GM23338 (cell line): Measurements from ENCODE around the gene SPDYE1. TPM values are rescaled to one million over a fixed set of nuclear protein-coding genes. Genes with fewer than 3 reads are reported as not detected.
A peak's percentile ranks its signal among the peaks of the same experiment; 100 is the strongest.
"Not testable (repeated sequence)": the region's sequence is repeated elsewhere in the genome, so short reads cannot be mapped to it uniquely, and the experiment has no call there.

ENCODE experiments used
- ATAC-seq: fragments of 200-7000 bp; cut with Tn5 transposase; 3 replicates; pipeline ENCODE4 v1.9.1; 2020
- DNase-seq: peaks from one replicate; pipeline ENCODE4 v3.0.0-alpha.2; 2015; ENCODE audit warnings: low spot score
- H2AFZ ChIP-seq: fragments of 200-600 bp; sonication (generic); 2 replicates; pipeline ENCODE4 v1.8.0; 2016; ENCODE audit warnings: antibody characterized with exemption, mild to moderate bottlenecking, moderate library complexity
- H3F3A ChIP-seq: fragments of 200-600 bp; sonication (generic); replicated peaks from 2 replicates; pipeline ENCODE4 v1.8.0; 2017; ENCODE audit warnings: antibody characterized with exemption, mixed run types, low read depth
- H3K27ac ChIP-seq: fragments of 200-600 bp; sonication (generic); 2 replicates; pipeline ENCODE4 v1.6.1; 2016; ENCODE audit warnings: low read depth
- H3K27me3 ChIP-seq: fragments of 200-600 bp; sonication (generic); 2 replicates; pipeline ENCODE4 v1.8.0; 2016; ENCODE audit warnings: mild to moderate bottlenecking, mixed run types, moderate library complexity; ENCODE audit not compliant: insufficient read depth
- H3K36me3 ChIP-seq: fragments of 200-600 bp; sonication (generic); 2 replicates; pipeline ENCODE4 v1.8.0; 2016; ENCODE audit warnings: mild to moderate bottlenecking; ENCODE audit not compliant: insufficient read depth
- H3K4me1 ChIP-seq: fragments of 200-600 bp; sonication (generic); 2 replicates; pipeline ENCODE4 v1.8.0; 2016; ENCODE audit warnings: mild to moderate bottlenecking, moderate library complexity; ENCODE audit not compliant: insufficient read depth
- H3K4me2 ChIP-seq: fragments of 200-600 bp; sonication (generic); 2 replicates; pipeline ENCODE4 v1.7.1; 2017; ENCODE audit warnings: mixed run types
- H3K4me3 ChIP-seq: fragments of 200-600 bp; sonication (generic); 2 replicates; pipeline ENCODE4 v1.6.1; 2016; ENCODE audit warnings: mixed run types
- H3K79me2 ChIP-seq: fragments of 200-600 bp; sonication (generic); replicated peaks from 2 replicates; pipeline ENCODE4 v1.8.0; 2017; ENCODE audit warnings: mild to moderate bottlenecking; ENCODE audit not compliant: insufficient read depth
- H3K9me2 ChIP-seq: fragments of 200-600 bp; sonication (generic); 2 replicates; pipeline ENCODE4 v1.8.0; 2017; ENCODE audit not compliant: insufficient read depth
- H4K20me1 ChIP-seq: fragments of 200-600 bp; sonication (generic); replicated peaks from 2 replicates; pipeline ENCODE4 v1.8.0; 2017; ENCODE audit warnings: mild to moderate bottlenecking; ENCODE audit not compliant: insufficient read depth
- H3K27ac Mint-ChIP-seq: 2 replicates; pipeline ENCODE4 v1.8.0; 2020; ENCODE audit warnings: inconsistent platforms, mild to moderate bottlenecking, moderate library complexity, mixed read lengths
- H3K27me3 Mint-ChIP-seq: 3 replicates; pipeline ENCODE4 v1.8.0; 2022; ENCODE audit warnings: low read depth, mild to moderate bottlenecking, moderate library complexity, mixed read lengths, inconsistent platforms; ENCODE audit not compliant: insufficient read depth, poor library complexity
- H3K36me3 Mint-ChIP-seq: 3 replicates; pipeline ENCODE4 v1.8.0; 2021; ENCODE audit warnings: low read depth, mild to moderate bottlenecking, inconsistent platforms, moderate library complexity, mixed read lengths
- H3K4me1 Mint-ChIP-seq: 3 replicates; pipeline ENCODE4 v1.8.0; 2020; ENCODE audit warnings: mild to moderate bottlenecking, inconsistent platforms, mixed read lengths
- H3K4me3 Mint-ChIP-seq: 3 replicates; pipeline ENCODE4 v1.8.0; 2021; ENCODE audit warnings: moderate library complexity, mild to moderate bottlenecking, inconsistent platforms, mixed read lengths
- H3K9me3 Mint-ChIP-seq: 3 replicates; pipeline ENCODE4 v1.8.0; 2020; ENCODE audit warnings: moderate library complexity, mild to moderate bottlenecking, inconsistent platforms, mixed read lengths
- polyA plus RNA-seq: library from polyadenylated mRNA; unstranded; fragments of >200 nt; fragmentation: Nextera tagmentation; extraction: Ambion mirVana; gene quantifications from 2 replicates; pipeline ENCODE4 v1.2.1, GENCODE V29; 2016
- total RNA-seq: library from RNA; depleted of rRNA; stranded (reverse); fragments of >200 nt; shearing (Covaris generic); gene quantifications from 2 replicates; pipeline ENCODE4 v1.2.3, GENCODE V29; 2014

Gene SPDYE1
- total and polyA plus RNA-seq, 2 experiments from 2014 or later, result 1.6 TPM; not detected in 1

DNA sequence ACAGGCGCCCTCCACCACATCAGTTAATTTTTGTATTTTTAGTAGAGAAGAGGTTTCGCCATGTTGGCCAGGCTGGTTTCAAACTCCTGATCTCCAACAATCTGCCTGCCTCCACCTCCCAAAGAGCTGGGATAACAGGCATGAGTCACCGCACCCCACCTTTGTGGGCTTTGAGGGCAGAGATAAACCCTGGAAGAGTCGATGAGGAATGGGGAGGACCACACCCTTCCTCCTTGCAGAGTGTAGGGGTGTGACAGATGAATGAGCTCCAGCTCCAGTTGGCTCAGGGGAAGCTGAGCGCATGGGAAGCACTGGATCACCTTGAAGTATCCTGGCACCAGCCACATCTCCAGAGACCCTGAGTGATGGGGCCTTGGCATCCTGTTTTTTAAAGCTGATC, 32.3 kb downstream of the SPDYE1 start:
- not testable (repeated sequence) for ATAC-seq, H3K79me2 ChIP-seq, H4K20me1 ChIP-seq, H3K4me3 ChIP-seq, H3K4me1 Mint-ChIP-seq, H3K27me3 ChIP-seq, H3K4me1 ChIP-seq, DNase-seq, H3K4me2 ChIP-seq, H2AFZ ChIP-seq, H3K27ac ChIP-seq, H3F3A ChIP-seq, H3K27ac Mint-ChIP-seq, H3K36me3 Mint-ChIP-seq, H3K9me3 Mint-ChIP-seq, H3K36me3 ChIP-seq, H3K4me3 Mint-ChIP-seq, H3K27me3 Mint-ChIP-seq, H3K9me2 ChIP-seq

DNA sequence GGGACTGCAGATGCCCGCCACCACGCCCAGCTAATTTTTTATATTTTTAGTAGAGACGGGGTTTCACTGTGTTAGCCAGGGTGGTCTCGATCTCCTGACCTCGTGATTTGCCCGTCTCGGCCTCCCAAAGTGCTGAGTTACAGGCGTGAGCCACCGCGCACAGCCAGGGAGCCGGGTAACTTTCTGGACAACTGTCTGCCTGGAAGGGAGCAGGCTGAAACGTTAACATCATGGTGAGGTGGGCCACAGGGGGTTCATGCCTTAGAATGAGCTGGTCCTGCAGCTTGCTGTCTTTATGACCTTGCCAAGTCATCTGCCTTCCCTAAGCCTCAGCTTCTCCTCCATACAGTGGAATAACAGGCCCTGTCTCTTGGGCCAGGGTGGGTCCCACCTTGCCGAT, 33.6 kb downstream of the SPDYE1 start:
- H3K4me3 ChIP-seq, H3K27ac ChIP-seq, H3K4me2 ChIP-seq, H3K4me1 Mint-ChIP-seq, H4K20me1 ChIP-seq, H3K79me2 ChIP-seq, H3K27me3 Mint-ChIP-seq, H2AFZ ChIP-seq, ATAC-seq, H3K4me3 Mint-ChIP-seq, DNase-seq, H3K9me2 ChIP-seq, H3K36me3 ChIP-seq, H3K9me3 Mint-ChIP-seq, H3K4me1 ChIP-seq, H3K27me3 ChIP-seq, H3F3A ChIP-seq, H3K36me3 Mint-ChIP-seq, H3K27ac Mint-ChIP-seq: not testable (repeated sequence)

DNA sequence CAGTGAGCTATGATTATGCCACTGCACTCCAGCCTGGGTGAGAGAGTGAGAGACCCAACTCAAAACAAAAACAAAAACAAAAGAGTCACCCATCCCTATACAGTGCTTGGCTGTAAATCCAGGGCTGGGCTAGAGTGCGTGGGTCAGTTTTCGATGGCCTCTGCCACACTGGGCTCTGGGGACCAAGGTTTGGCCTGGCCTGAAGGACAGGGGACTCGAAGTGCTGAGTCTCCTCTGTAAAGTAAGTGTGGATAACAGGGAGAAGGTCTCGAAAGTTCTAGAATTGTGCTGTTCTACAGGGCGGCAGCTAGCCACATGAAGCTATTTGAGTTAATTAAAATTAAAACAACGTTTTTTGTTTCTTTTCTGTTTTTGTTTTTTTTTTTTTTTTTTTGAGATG, 34.3 kb downstream of the SPDYE1 start:
- H3K4me3 Mint-ChIP-seq, H3K9me3 Mint-ChIP-seq, H3K4me1 Mint-ChIP-seq, ATAC-seq, H3K79me2 ChIP-seq, H3K27me3 ChIP-seq, H3K4me1 ChIP-seq, H3K27me3 Mint-ChIP-seq, H3K27ac ChIP-seq, H3K36me3 Mint-ChIP-seq, DNase-seq, H3K27ac Mint-ChIP-seq, H3F3A ChIP-seq, H3K36me3 ChIP-seq, H2AFZ ChIP-seq, H4K20me1 ChIP-seq, H3K4me2 ChIP-seq, H3K9me2 ChIP-seq, H3K4me3 ChIP-seq: not testable (repeated sequence)

DNA sequence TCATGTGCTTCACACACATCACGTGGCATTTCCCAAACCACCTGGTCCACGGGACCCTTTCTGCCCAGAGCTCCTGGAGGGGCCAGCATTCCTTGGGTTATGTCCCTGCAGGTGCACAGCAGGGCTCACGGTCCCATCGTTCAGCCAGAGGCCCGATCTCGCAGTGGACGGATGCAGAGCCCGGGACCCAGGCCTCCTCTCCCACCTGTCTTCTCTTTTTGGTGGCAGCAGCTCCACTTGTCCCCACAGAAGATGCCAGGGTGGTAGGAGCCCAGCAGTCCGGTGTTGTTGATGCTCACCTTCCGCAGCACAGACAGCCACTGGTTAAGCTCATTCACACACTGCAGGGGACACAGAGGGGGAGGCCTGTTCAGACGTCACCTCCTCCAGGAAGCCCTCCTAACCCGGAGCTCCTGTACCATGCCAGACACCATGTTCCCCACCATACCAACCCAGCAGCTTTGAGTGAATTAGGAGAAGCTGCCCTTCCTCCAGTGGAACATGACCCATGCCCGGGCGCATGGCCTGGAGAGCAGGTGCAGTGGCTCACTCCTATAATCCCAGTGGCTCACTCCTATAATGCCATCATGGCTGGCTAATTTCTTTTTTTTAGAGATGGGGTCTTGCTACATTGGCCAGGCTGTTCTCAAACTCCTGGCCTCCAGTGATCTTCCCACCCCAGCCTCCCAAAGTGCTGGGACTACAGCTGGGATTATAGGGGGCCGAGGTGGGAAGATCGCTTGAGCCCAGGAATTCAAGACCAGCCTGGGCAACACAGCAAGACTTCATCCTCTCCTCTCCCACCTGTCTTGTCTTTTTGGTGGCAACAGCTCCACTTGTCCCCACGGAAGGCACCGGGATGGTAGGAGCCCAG, 36.5 kb downstream of the SPDYE1 start:
- not testable (repeated sequence) for ATAC-seq

DNA sequence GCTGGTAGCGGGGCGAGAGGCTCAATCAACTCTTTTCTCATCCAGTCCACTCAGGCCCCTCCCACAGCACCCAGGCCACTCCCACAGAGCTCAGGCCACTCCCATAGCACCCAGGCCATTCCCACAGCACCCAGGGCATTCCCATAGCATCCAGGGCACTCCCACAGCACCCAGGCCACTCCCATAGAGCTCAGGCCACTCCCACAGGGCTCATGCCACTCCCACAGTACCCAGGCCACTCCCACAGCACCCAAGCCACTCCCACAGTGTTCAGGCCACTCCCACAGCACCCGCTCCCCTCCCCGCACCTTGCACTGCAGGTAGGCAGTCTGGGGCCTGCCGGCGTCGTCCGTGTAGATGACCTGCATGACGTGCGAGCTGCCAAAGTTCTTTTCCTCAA, 38.7 kb downstream of the SPDYE1 start:
- H2AFZ ChIP-seq, H3K4me2 ChIP-seq, H3K27ac ChIP-seq, H3K4me1 Mint-ChIP-seq, H3K36me3 ChIP-seq, H3K4me3 ChIP-seq, H3K79me2 ChIP-seq, H3K27me3 Mint-ChIP-seq, H3K36me3 Mint-ChIP-seq, H3F3A ChIP-seq, H4K20me1 ChIP-seq, H3K4me1 ChIP-seq, H3K27ac Mint-ChIP-seq, H3K9me3 Mint-ChIP-seq, H3K9me2 ChIP-seq, H3K4me3 Mint-ChIP-seq: not testable (repeated sequence)
- peak; percentile 65 for ATAC-seq
- H3K27me3 ChIP-seq, result peaks cover 11% of the 10 kb centered on the region; the same call in 1 of the 2 replicates
- DNase-seq, result peak; percentile 50

More for the DNA sequence above, 36.5 kb downstream of the SPDYE1 start:
- DNase-seq, H3K79me2 ChIP-seq, H3K4me1 ChIP-seq, H3F3A ChIP-seq, H3K27me3 Mint-ChIP-seq, H3K4me2 ChIP-seq, H3K27ac Mint-ChIP-seq, H3K4me3 Mint-ChIP-seq, H2AFZ ChIP-seq, H3K9me3 Mint-ChIP-seq, H3K27me3 ChIP-seq, H3K4me3 ChIP-seq, H3K36me3 Mint-ChIP-seq, H3K9me2 ChIP-seq, H4K20me1 ChIP-seq, H3K36me3 ChIP-seq, H3K4me1 Mint-ChIP-seq, H3K27ac ChIP-seq: not testable (repeated sequence)

DNA sequence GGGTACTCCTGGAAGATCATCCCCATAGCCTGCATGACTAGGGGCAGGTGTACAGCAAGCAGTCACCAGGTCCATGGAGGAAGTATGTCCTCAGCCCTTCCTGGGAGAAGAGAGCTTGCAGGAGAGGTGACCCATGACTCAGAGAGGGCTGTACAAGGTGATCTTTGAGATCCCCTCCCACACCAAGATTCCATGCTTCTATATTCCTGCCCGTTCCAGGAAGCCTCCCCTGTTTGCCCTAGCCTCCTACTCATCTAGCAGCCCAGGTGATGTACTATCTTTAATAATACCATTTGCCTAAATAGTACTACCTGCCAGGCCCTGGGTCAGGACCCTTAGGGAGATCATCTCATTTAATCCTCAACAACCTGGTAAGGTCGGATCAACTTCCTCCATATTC, 40.3 kb downstream of the SPDYE1 start:
- H3K4me1 Mint-ChIP-seq, DNase-seq, H4K20me1 ChIP-seq, H3K9me2 ChIP-seq, H3K36me3 ChIP-seq, H3K27ac Mint-ChIP-seq, H3F3A ChIP-seq, H3K4me3 Mint-ChIP-seq, H3K4me2 ChIP-seq, H3K27ac ChIP-seq, H2AFZ ChIP-seq, H3K79me2 ChIP-seq, ATAC-seq, H3K36me3 Mint-ChIP-seq, H3K4me1 ChIP-seq, H3K4me3 ChIP-seq, H3K9me3 Mint-ChIP-seq: not testable (repeated sequence)
- H3K27me3 ChIP-seq, result peaks cover 24% of the 10 kb centered on the region; the same call in 1 of the 2 replicates
- peaks cover 15% of the 10 kb centered on the region for H3K27me3 Mint-ChIP-seq
